Pons (tissue), 1 donor: ENCODE data around the gene BMPR1A.

Source experiments
- DNase-seq: peaks from one replicate; pipeline ENCODE4 v3.0.0-alpha.2; 2016; ENCODE audit warnings: low spot score

Gene BMPR1A

GRCh38 chr10:86756511-86757112 lies at the start of gene BMPR1A:
BMPR1A (plus strand) TSS chr10:86756619; CDS start chr10:86876019, 119,400 bp downstream.
- no peak for DNase-seq

- DNase-seq = no peak
These were observed 49.4 kb upstream of the BMPR1A start for GRCh38 chr10:86706977-86707376.

- no peak for DNase-seq
These were observed 48.9 kb upstream of the BMPR1A start for GRCh38 chr10:86707505-86707904.

- no peak for DNase-seq
These were observed 48.2 kb upstream of the BMPR1A start for GRCh38 chr10:86708068-86708782.

GRCh38 chr10:86708783-86709380 lies 47.5 kb upstream of the BMPR1A start:
- no peak for DNase-seq

- DNase-seq = no peak
These were observed 46.8 kb upstream of the BMPR1A start for GRCh38 chr10:86709396-86710185.

- DNase-seq = peak; percentile 81
These were observed 45.4 kb upstream of the BMPR1A start for GRCh38 chr10:86710987-86711512.

- no peak for DNase-seq
These were observed 44.7 kb upstream of the BMPR1A start for GRCh38 chr10:86711513-86712316.

GRCh38 chr10:86712317-86712707 lies 44.1 kb upstream of the BMPR1A start:
- DNase-seq = no peak

GRCh38 chr10:86715156-86715795 lies 41.1 kb upstream of the BMPR1A start:
- no peak for DNase-seq

- DNase-seq = no peak
These were observed 40.6 kb upstream of the BMPR1A start for GRCh38 chr10:86715836-86716235.

GRCh38 chr10:86716466-86716865 lies 40.0 kb upstream of the BMPR1A start:
- DNase-seq = no peak

GRCh38 chr10:86718556-86718955 lies 37.9 kb upstream of the BMPR1A start:
- DNase-seq = no peak

- no peak for DNase-seq
These were observed 35.2 kb upstream of the BMPR1A start for GRCh38 chr10:86721232-86721631.

GRCh38 chr10:86723009-86723408 lies 33.4 kb upstream of the BMPR1A start:
- DNase-seq = no peak

- DNase-seq = no peak
These were observed 32.0 kb upstream of the BMPR1A start for GRCh38 chr10:86724445-86724844.

- DNase-seq = no peak
These were observed 30.3 kb upstream of the BMPR1A start for GRCh38 chr10:86725980-86726676.

GRCh38 chr10:86726677-86726999 lies 29.8 kb upstream of the BMPR1A start:
- DNase-seq = no peak

- no peak for DNase-seq
These were observed 28.9 kb upstream of the BMPR1A start for GRCh38 chr10:86727470-86727869.

- DNase-seq = no peak
These were observed 28.4 kb upstream of the BMPR1A start for GRCh38 chr10:86728056-86728455.

GRCh38 chr10:86729677-86730076 lies 26.7 kb upstream of the BMPR1A start:
- DNase-seq = no peak
